GM18909 (cell line): ENCODE results near the gene ERCC4.

ENCODE experiments used
- ATAC-seq: cut with Tn5 transposase; IDR thresholded peaks from one replicate; pipeline ENCODE4 v1.9.1; 2021; ENCODE audit warnings: mild to moderate bottlenecking; ENCODE audit not compliant: unreplicated experiment, poor library complexity

The ERCC4 gene

GRCh38 chr16:13984794-13985193 lies 64.8 kb downstream of the ERCC4 start:
- ATAC-seq: no peak

GRCh38 chr16:13988038-13988437 lies 68.1 kb downstream of the ERCC4 start:
- no peak for ATAC-seq

- no peak for ATAC-seq
Measured at GRCh38 chr16:13992322-13992721, 72.4 kb downstream of the ERCC4 start.

DNA sequence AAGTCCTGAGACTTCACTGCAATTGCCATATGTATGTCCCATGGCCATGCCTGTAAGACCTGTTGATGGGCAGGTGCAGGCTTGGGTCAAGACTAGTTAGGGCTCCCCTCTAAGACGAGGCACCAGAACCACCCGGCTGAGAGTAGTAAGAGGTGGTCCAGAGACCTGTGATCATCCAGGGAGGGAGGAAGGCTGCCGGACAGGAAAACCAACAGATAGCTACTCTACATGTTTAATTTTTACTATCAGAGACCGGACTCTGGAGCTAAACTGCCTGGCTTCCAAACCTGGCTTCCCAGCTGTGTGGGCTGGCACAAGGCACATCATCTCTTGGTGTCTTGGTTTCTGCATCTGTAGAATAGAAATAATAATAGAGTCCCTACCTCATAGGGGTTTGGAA lies 73.0 kb downstream of the ERCC4 start:
- no peak for ATAC-seq

- ATAC-seq: no peak
Measured at GRCh38 chr16:13994239-13995106, 74.5 kb downstream of the ERCC4 start.

- no peak for ATAC-seq
Measured at GRCh38 chr16:13995194-13995593, 75.2 kb downstream of the ERCC4 start.

- no peak for ATAC-seq
Measured at GRCh38 chr16:13996778-13997288, 76.9 kb downstream of the ERCC4 start.

DNA sequence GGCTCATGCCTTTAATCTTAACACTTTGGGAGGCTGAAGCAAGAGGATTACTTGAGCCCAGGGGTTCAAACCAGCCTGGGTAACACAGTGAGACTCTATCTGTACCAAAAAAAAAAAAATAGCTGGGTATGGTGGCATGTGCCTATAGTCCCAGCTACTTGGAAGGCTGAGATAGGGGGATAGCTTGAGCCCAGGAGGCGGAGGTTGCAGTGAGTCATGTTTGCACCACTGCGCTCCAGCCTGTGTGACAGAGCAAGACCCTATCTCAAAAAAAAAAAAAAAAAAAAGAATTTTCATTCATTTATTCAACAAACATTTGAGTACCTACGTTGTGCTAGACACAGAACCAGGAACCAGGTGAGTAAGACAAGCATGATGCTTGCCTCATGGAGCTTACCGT lies 77.6 kb downstream of the ERCC4 start:
- no peak for ATAC-seq

DNA sequence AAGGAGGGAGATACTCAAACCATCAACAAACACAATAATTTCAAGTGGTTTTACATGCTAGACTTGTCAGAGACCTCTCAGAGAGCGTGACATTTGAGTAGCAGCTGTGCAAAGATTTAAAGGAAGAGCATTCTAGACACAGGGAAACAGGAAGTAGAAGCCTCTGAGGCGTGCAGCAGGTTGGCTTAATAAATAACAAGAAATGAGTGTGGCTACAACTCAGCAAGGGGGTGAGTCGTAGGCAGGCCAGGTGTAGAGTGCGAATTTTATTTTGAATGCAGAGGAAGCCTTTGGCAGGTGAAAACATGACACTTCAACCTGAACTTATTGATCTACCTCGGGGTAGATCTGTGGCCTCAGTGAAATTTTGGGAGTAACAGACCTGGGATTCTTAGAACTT lies 78.0 kb downstream of the ERCC4 start:
- peak; percentile 91 for ATAC-seq

GRCh38 chr16:13999071-13999894 lies 79.3 kb downstream of the ERCC4 start:
- ATAC-seq: no peak

DNA sequence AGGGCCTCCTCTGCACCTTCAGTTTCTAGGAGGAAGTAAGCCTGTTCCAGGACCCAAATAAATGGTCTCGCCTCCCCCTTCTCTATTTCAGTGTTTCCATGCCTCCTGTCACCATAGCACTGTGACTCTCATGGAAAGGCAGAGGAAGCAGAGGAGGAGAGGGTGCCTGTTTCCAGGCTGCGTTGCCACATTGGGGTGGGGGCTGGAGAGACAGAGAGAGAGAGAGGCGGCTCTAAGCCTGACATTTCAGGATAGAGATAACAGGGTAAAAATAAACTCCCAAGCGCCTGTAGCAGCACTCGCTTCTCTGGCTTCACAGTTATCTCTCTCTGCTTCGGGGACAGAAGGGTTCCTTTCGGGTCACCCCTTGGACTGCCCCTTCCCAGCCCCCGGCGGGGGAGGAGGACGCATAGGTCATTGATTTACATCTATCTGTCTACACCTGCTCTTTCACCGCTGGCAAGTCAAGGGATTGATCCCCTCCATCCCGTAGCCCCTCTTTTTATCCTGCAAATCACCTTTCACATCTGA lies 80.0 kb downstream of the ERCC4 start:
- no peak for ATAC-seq

DNA sequence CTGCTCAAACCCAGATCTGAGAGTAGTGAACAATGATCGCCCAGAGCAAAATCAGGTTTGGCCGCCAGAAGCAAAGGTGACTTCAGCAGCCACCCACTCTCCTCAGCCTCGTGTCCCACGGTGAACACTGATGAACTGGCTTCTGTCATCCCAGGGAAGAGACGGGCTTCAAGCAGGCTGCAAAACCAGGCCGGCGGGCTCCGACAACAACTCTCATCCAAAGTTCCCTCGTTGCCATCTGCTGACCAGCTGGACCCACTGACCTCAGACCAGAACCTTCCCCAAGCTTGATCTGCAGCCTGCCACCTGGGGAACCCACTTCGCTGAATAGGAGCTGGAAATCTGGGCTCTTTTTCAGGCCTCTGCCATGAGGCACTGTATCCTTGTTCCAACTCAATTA lies 81.6 kb downstream of the ERCC4 start:
- ATAC-seq: no peak
